GM12865 (cell line): ENCODE data around the gene TTLL1.
"Not testable (repeated sequence)": the region's sequence is repeated elsewhere in the genome, so short reads cannot be mapped to it uniquely, and the experiment has no call there.

Source experiments
- DNase-seq: peaks from one replicate; pipeline ENCODE4 v3.0.0; 2010; ENCODE audit warnings: low read depth
- H3K4me3 ChIP-seq: 2 replicates; pipeline ENCODE4 v1.5.1; 2011; ENCODE audit warnings: mild to moderate bottlenecking, low read depth, low read length, control low read depth
- TF ChIP-seq, protein P1 (sequence below): IDR thresholded peaks from 2 replicates; pipeline ENCODE4 v1.5.1; 2011; ENCODE audit warnings: low read length, control low read depth, low read depth, inconsistent platforms; ENCODE audit not compliant: insufficient read depth; ENCODE audit errors: missing control alignments

Gene TTLL1

DNA sequence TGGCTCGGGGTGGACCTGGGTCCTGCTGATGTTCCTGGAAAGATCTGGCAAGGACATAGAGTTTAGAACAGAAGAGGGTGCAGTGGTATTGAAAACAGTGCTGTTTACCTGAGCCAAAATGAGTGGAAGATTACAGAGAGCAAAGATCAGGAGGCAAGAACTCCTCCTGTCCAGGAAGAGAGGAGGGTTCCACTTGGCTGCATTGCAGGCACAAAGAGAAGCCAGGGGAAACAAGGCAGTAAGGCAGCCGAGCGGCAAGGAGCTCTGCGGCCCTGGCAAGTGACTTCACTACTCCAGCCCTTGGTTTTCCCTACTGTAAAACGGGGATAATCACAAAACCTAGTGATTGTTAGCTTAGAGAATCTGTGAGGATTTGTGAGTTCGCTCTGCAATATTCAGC is 70.6 kb downstream of the TTLL1 start:
- H3K4me3 ChIP-seq = no peak overlapping the region
- DNase-seq = no peak
- TF ChIP-seq, protein P1, sequence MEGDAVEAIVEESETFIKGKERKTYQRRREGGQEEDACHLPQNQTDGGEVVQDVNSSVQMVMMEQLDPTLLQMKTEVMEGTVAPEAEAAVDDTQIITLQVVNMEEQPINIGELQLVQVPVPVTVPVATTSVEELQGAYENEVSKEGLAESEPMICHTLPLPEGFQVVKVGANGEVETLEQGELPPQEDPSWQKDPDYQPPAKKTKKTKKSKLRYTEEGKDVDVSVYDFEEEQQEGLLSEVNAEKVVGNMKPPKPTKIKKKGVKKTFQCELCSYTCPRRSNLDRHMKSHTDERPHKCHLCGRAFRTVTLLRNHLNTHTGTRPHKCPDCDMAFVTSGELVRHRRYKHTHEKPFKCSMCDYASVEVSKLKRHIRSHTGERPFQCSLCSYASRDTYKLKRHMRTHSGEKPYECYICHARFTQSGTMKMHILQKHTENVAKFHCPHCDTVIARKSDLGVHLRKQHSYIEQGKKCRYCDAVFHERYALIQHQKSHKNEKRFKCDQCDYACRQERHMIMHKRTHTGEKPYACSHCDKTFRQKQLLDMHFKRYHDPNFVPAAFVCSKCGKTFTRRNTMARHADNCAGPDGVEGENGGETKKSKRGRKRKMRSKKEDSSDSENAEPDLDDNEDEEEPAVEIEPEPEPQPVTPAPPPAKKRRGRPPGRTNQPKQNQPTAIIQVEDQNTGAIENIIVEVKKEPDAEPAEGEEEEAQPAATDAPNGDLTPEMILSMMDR = no peak

DNA sequence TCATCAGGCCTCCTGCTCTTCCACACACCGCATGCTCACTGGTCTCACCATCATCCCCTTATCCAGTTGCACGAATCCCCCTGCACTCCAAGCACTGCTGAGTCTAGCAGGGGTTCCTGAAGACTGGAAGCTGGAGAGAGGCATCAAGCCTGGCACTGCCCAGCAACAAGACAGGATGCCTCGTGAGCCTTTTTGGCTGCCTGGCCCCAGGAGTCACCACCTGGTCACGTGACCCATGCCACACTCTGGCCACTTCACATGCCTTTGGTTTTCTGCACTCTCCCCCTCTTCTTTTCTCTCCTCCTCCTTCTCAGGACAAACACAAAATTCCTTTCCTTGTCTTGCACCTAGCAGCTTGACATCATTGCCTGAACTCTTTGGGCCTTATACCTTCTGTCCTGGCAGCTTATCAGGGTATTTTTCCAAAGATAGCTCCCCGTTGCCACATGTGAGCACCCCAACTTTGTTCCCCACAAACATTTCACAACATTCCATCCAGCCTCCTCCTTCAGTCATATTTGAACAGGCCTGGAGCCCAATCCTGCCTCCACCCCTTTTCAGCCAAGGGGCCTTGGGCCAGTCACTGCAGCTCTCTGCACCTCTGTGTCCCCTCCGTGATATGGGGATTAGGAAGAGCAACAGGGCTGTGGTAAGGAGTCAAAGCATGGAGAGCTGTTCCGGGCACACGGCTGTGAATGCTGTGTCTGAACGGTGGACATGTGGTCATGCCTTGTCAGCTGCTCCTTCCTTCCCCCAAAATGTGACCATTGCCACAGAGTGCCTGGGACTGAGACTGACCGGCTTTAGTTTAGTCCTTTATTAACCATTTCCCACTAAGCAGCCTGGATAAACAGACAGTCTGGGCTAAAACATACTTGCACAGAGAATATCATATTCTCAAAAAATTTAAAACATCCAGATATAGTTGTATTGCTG is 71.4 kb downstream of the TTLL1 start:
- H3K4me3 ChIP-seq = no peak overlapping the region
- TF ChIP-seq, protein P1 = no peak
- no peak for DNase-seq

DNA sequence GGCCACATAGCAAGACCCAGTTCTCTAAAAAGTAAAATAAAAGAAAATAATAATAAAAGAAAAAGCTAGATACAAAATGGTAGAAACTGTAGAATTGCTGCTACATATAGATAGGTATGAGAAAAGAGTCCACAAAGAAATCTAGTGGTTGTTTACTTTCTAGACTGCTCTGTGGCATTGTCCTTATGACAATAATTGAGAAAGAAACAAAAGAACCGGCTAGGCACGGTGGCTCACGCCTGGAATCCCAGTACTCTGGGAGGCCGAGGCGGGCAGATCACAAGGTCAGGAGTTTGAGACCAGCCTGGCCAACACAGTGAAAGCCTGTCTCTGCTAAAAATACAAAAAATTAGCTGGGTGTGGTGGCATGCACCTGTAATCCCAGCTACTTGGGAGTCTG is 73.0 kb downstream of the TTLL1 start:
- H3K4me3 ChIP-seq = not testable (repeated sequence)

DNA sequence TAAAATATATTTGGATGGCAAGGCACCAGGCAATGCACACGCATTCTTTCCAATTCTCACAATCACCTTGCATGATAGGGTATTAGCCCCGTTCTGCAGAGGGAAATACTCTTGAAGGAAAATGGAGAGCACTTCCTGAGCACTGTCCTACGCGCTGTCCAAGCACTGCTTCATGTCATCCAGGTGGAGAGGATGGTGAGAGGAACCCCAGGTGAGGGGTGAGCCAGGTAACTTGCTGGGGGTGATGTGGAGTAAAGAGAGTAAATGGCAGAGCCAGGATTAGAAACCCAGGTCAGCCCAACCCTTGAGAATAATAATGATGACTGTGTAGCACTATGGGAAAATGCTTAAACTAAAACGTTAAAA is 73.5 kb downstream of the TTLL1 start:
- no peak for DNase-seq
- peak overlapping the region; percentile 60 for H3K4me3 ChIP-seq
- TF ChIP-seq, protein P1 = no peak

More for the DNA sequence above, 73.0 kb downstream of the TTLL1 start:
- not testable (repeated sequence) for DNase-seq

DNA sequence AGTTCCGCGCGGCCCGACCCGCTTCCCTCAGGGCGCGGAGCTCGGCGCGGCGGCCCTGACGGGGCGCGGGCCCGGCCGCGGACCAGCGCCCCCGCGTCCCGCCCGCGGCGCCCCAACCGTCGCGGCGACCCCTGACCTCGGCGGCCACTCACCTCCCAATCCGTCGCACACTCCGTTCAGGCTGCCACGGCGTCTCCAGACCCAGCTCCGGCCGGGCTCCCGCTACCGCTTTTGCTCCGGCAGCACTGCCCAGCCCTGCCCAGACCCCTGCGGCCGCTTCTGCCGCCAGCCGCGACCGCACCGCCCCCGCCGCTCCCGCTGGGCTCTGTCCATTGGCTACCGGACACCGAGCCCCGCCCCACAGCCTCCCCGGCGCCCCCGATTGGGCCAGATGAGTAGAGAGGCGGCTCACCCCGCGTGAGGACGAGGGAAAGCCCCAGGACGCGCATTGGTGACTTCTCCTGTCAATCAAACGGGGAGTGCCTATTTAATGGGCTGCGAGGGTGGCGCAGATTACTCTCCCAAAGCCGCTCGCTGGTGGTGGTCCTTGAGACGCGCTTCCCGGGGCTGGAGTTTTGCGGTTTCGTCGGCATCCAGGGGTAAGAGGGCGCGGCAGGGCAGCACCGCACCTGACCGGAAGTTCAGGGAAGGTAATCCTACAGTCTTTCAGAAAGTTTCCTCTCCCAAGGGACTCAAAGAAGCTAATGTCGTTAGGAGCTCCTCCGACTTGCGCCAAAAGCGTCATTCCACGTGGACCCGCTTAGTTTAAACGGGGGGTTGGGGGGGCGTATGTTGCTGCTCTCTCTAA is 74.1 kb downstream of the TTLL1 start, which contains the start of gene PACSIN2:
PACSIN2 (minus strand) TSS at position 281 of the 808 bp plus-strand sequence. CDS start 103,069 bp downstream, outside the sequence.
- TF ChIP-seq, protein P1 = no peak
- peak; percentile 99 for DNase-seq
- H3K4me3 ChIP-seq = peak within 1 kb of the TSS; percentile 85

DNA sequence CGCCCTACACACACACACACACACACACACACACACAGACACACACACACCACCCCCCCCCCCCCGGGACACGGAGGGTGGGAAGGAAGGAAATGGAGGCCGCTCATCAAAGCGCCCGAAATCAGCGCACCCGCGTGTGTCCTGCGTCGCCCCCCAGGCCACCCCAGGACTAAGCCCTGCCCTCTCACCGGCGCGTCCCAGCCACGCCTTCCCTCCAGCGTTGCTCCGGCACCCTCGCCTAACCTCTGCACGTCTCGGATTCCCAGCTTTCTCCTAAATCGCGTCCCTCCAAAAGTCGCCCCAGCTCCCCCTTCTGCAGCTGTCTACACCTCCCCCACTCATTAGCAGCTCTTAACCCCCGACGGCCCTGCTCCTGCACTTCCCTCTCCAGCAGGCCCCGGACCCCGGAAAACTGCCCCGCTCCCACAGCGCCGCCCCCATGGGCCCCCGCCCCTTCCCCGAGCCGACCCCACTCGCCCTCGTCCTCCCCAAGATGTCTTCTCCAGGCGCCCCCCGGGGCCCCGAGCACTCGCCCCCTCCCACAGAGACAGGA is 74.8 kb downstream of the TTLL1 start:
- TF ChIP-seq, protein P1 = no peak
- peak; percentile 58 for DNase-seq
- H3K4me3 ChIP-seq = peak overlapping the region; percentile 85
